ENCODE results near the gene GPC5. TPM values are rescaled to one million over a fixed set of nuclear protein-coding genes. Genes with fewer than 3 reads are reported as not detected.

Gene GPC5
- total and polyA plus RNA-seq, 9 of the 15 experiments (the other 6 are each of a cell fraction or from before 2014, with no cell fraction given): 0.18 to 0.27 TPM; not detected in 7

GRCh38 chr13:92574499-92574898 lies 1176.1 kb downstream of the GPC5 start (continued):
- TF ChIP-seq CEBPG (CRISPR knock-in tag; IDR thresholded peaks at IDR 0.05) (no peak), CEBPG (tag; conservative IDR thresholded peaks at IDR 0.05 in 1 of 2, IDR thresholded peaks at IDR 0.05 in 1 of 2) (peak in 1 of 2 experiments; percentile 58; a peak in 1 of 4 replicates)

- TF ChIP-seq PHF8 (IDR thresholded peaks at IDR 0.05; ENCODE audit: borderline replicate concordance, low read length) (0 out of 2 replicates have a peak, but pooled peaks have one; percentile 5), TAF1 (IDR thresholded peaks at IDR 0.05; ENCODE audit: control insufficient read depth, extremely low read depth, insufficient read depth, low read length, severe bottlenecking) (no peak)
- Histone ChIP-seq H3K36me3 (ENCODE audit: control insufficient read depth, insufficient read depth, low read length) (no peaks in the 10 kb centered on the region), H3K9ac (ENCODE audit: insufficient read depth in 1 of 2, low read depth in 2 of 2, low read length in 2 of 2) (no peak overlapping the region), H3K9me1 (ENCODE audit: control insufficient read depth, insufficient read depth, low read length) (no peaks in the 10 kb centered on the region), H3K4me3 (no peak overlapping the region), H3K27ac (ENCODE audit: extremely low read depth, low read depth, low read length) (no peak overlapping the region), H3K4me2 (ENCODE audit: insufficient read depth, low read length) (no peak overlapping the region), H3K27me3 (ENCODE audit: control insufficient read depth in 2 of 2, insufficient read depth in 2 of 2, low read length in 2 of 2) (no peaks in the 10 kb centered on the region), H3K4me1 (replicated peaks in 1 of 2; ENCODE audit: control insufficient read depth in 2 of 2, insufficient read depth in 2 of 2, low read length in 2 of 2) (no peaks in the 10 kb centered on the region), H4K20me1 (replicated peaks; ENCODE audit: control insufficient read depth, insufficient read depth, low read length) (no peaks in the 10 kb centered on the region), H2AFZ (ENCODE audit: low read depth, low read length) (no peak overlapping the region), H3K79me2 (ENCODE audit: control insufficient read depth, insufficient read depth, low read length) (no peaks in the 10 kb centered on the region), H3K9me3 (replicated peaks; ENCODE audit: control insufficient read depth, insufficient read depth, low read depth, low read length) (0 out of 2 replicates have a peak, but pooled peaks cover 3% of the 10 kb centered on the region)
- intact Hi-C loops (cut with micrococcal nuclease): no loop called here
- ATAC-seq (no peak), DNase-seq (ENCODE audit: extremely low read depth in 1 of 4, low spot score in 3 of 4) (no peak), FAIRE-seq (no peak)
- POLR2A ChIA-PET: no interaction called here
- in situ Hi-C loops (cut with MboI): no loop called here
- BruUV-seq (replicated peaks): no TSS peak
- CTCF ChIA-PET (ENCODE audit: low intra/inter-chr PET ratio): no interaction called here
- WGBS (ENCODE audit: insufficient coverage, low coverage, missing lambda C conversion rate): 2% methylated on average over 2 of the region's 2 CpGs
Measured at GRCh38 chr13:92575777-92576176, 1177.4 kb downstream of the GPC5 start.
